ENCODE measurements around the gene GRM8. TPM values are rescaled to one million over a fixed set of nuclear protein-coding genes. Genes with fewer than 3 reads are reported as not detected.

Gene GRM8
- total RNA-seq, 3 donors from 2014 or later: not detected

GRCh38 chr7:126489874-126490273 is 762.9 kb downstream of the GRM8 start:
- TF ChIP-seq POLR2A (IDR thresholded peaks at IDR 0.05) (no peak), POLR2AphosphoS5 (IDR thresholded peaks at IDR 0.05) (no peak)
- TF ChIP-seq, protein P1, sequence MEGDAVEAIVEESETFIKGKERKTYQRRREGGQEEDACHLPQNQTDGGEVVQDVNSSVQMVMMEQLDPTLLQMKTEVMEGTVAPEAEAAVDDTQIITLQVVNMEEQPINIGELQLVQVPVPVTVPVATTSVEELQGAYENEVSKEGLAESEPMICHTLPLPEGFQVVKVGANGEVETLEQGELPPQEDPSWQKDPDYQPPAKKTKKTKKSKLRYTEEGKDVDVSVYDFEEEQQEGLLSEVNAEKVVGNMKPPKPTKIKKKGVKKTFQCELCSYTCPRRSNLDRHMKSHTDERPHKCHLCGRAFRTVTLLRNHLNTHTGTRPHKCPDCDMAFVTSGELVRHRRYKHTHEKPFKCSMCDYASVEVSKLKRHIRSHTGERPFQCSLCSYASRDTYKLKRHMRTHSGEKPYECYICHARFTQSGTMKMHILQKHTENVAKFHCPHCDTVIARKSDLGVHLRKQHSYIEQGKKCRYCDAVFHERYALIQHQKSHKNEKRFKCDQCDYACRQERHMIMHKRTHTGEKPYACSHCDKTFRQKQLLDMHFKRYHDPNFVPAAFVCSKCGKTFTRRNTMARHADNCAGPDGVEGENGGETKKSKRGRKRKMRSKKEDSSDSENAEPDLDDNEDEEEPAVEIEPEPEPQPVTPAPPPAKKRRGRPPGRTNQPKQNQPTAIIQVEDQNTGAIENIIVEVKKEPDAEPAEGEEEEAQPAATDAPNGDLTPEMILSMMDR (IDR thresholded peaks at IDR 0.05): no peak

GRCh38 chr7:126487728-126488442 is 764.9 kb downstream of the GRM8 start:
- no peak for DNase-seq (ENCODE audit: low spot score in 2 of 2)
- TF ChIP-seq POLR2AphosphoS5 (IDR thresholded peaks at IDR 0.05): no peak
- Histone ChIP-seq H3K9me3 (no peaks in the 10 kb centered on the region), H3K4me3 (no peak overlapping the region), H3K4me1 (no peaks in the 10 kb centered on the region), H3K27ac (no peak overlapping the region), H3K27me3 (no peaks in the 10 kb centered on the region), H3K36me3 (no peaks in the 10 kb centered on the region)
- intact Hi-C loops (cut with DNase I; ENCODE audit: low total_unique reads): no loop called here

More at GRCh38 chr7:126489874-126490273, 762.9 kb downstream of the GRM8 start:
- DNase-seq (ENCODE audit: low spot score in 2 of 2): no peak
- Histone ChIP-seq H3K4me3 (no peak overlapping the region), H3K4me1 (no peaks in the 10 kb centered on the region), H3K9me3 (no peaks in the 10 kb centered on the region), H3K27ac (no peak overlapping the region), H3K27me3 (no peaks in the 10 kb centered on the region), H3K36me3 (no peaks in the 10 kb centered on the region)
- intact Hi-C loops (cut with DNase I; ENCODE audit: low total_unique reads): no loop called here

- TF ChIP-seq, protein P1 (IDR thresholded peaks at IDR 0.05): no peak
- TF ChIP-seq POLR2A (IDR thresholded peaks at IDR 0.05): no peak
- TF ChIP-seq POLR2AphosphoS5 (IDR thresholded peaks at IDR 0.05): no peak
Measured at GRCh38 chr7:126486806-126487205, 765.9 kb downstream of the GRM8 start.

GRCh38 chr7:126485791-126486190 is 767.0 kb downstream of the GRM8 start:
- Histone ChIP-seq H3K9me3 (no peaks in the 10 kb centered on the region), H3K4me1 (no peaks in the 10 kb centered on the region), H3K27ac (no peak overlapping the region), H3K27me3 (no peaks in the 10 kb centered on the region), H3K4me3 (no peak overlapping the region), H3K36me3 (no peaks in the 10 kb centered on the region)
- intact Hi-C loops (cut with DNase I; ENCODE audit: low total_unique reads): no loop called here
- TF ChIP-seq POLR2A (IDR thresholded peaks at IDR 0.05) (no peak), POLR2AphosphoS5 (IDR thresholded peaks at IDR 0.05) (no peak)
- TF ChIP-seq, protein P1 (IDR thresholded peaks at IDR 0.05): no peak
- DNase-seq (ENCODE audit: low spot score in 2 of 2): no peak

More at GRCh38 chr7:126486806-126487205, 765.9 kb downstream of the GRM8 start:
- Histone ChIP-seq H3K27ac (no peak overlapping the region), H3K36me3 (no peaks in the 10 kb centered on the region), H3K9me3 (no peaks in the 10 kb centered on the region), H3K27me3 (no peaks in the 10 kb centered on the region), H3K4me1 (no peaks in the 10 kb centered on the region), H3K4me3 (no peak overlapping the region)
- intact Hi-C loops (cut with DNase I; ENCODE audit: low total_unique reads): no loop called here
- DNase-seq (ENCODE audit: low spot score in 2 of 2): no peak

DNA sequence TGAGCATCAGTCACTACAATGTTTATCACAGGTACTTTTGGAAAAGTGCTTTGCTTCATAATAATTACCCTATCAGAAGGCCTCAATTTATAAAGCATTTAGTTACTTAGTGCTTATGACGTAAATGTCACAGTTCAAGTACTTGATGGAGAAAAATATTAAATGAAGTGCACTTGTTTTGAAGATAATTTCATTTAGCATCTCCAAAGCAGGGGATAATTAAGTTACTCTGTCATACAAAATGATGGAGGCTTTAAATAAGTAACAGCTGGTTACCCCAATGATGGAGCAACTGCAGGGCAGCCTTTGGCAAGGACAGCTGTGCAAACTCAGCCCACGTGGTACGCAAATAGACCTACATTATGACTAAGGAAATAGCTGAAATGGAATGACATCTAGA is 768.8 kb downstream of the GRM8 start:
- TF ChIP-seq, protein P1 (IDR thresholded peaks at IDR 0.05): no peak
- TF ChIP-seq POLR2A (IDR thresholded peaks at IDR 0.05): no peak
- TF ChIP-seq POLR2AphosphoS5 (IDR thresholded peaks at IDR 0.05): no peak
- Histone ChIP-seq H3K27ac (no peak overlapping the region), H3K27me3 (no peaks in the 10 kb centered on the region), H3K36me3 (no peaks in the 10 kb centered on the region), H3K9me3 (peaks cover 0 to 3% of the 10 kb centered on the region in 2 donors), H3K4me3 (no peak overlapping the region), H3K4me1 (no peaks in the 10 kb centered on the region)
- DNase-seq (ENCODE audit: low spot score in 2 of 2): no peak
- intact Hi-C loops (cut with DNase I; ENCODE audit: low total_unique reads): no loop called here

Measured in breast epithelium (tissue), 4 donors.